H1 (cell line): ENCODE measurements around the gene ACP6. TPM values are rescaled to one million over a fixed set of nuclear protein-coding genes. Genes with fewer than 3 reads are reported as not detected.

Source experiments
- CTCF ChIA-PET: fragments of 300-600 bp; sonication (Branson Sonifier 250); formaldehyde crosslinking; loops from one replicate; lab custom pipeline; 2021; ENCODE audit not compliant: partially characterized antibody; lab: Charles Lee
- POLR2A ChIA-PET: fragments of 300-600 bp; sonication (Branson Sonifier 250); formaldehyde crosslinking; loops from one replicate; lab custom pipeline; 2021; ENCODE audit warnings: inconsistent platforms; ENCODE audit not compliant: partially characterized antibody; lab: Charles Lee
- DNase-seq, 2 experiments: peaks; one replicate each; pipeline versions ENCODE4 v3.0.0 to v3.0.0-alpha.2; 2010 to 2022; ENCODE audit warnings: low spot score in 2 of 2, low read depth in 1 of 2, mixed read lengths in 1 of 2
- FAIRE-seq: peaks from 2 replicates; lab custom pipeline; 2011; peaks lifted over from hg19 to GRCh38; lab: Jason Lieb, UNC
- H2AFZ ChIP-seq: 2 replicates; pipeline ENCODE4 v1.8.1; 2012; ENCODE audit warnings: low read length, inconsistent platforms
- H2AK5ac ChIP-seq: 2 replicates; pipeline ENCODE4 v1.6.1; 2013; ENCODE audit warnings: low read depth, low read length
- H2BK120ac ChIP-seq: replicated peaks from 2 replicates; pipeline ENCODE3; 2013; ENCODE audit warnings: low read depth, low read length, inconsistent platforms
- H2BK12ac ChIP-seq: 2 replicates; pipeline ENCODE4 v1.6.1; 2013; ENCODE audit warnings: low read depth, low read length
- H2BK15ac ChIP-seq: 2 replicates; pipeline ENCODE4 v1.6.1; 2013; ENCODE audit warnings: low read length
- H2BK20ac ChIP-seq: 2 replicates; pipeline ENCODE4 v1.6.1; 2013; ENCODE audit warnings: low read length
- H2BK5ac ChIP-seq: 2 replicates; pipeline ENCODE4 v1.6.1; 2013; ENCODE audit warnings: low read depth, low read length
- H3K14ac ChIP-seq: 2 replicates; pipeline ENCODE4 v1.6.1; 2013; ENCODE audit warnings: inconsistent platforms; ENCODE audit not compliant: insufficient read length
- H3K18ac ChIP-seq: 2 replicates; pipeline ENCODE4 v1.6.1; 2013; ENCODE audit warnings: low read length; ENCODE audit errors: extremely low read depth
- H3K23ac ChIP-seq: 2 replicates; pipeline ENCODE4 v1.6.1; 2013; ENCODE audit warnings: inconsistent platforms; ENCODE audit not compliant: insufficient read length
- H3K23me2 ChIP-seq: 2 replicates; pipeline ENCODE4 v1.6.1; 2013; ENCODE audit warnings: low read depth, low read length
- H3K27ac ChIP-seq: 2 replicates; pipeline ENCODE4 v1.6.1; 2011; ENCODE audit warnings: low read depth, low read length, inconsistent platforms
- H3K27me3 ChIP-seq, 4 experiments: replicated peaks in 1 of 4; 1 replicate in 1 of 4; 2 replicates in 3 of 4; pipeline versions ENCODE4 v1.6.1 to v1.8.1; 2011 to 2013; ENCODE audit warnings: low read length in 3 of 4, mild to moderate bottlenecking in 3 of 4, inconsistent platforms in 2 of 4, mixed read lengths in 2 of 4, moderate library complexity in 1 of 4; ENCODE audit not compliant: control insufficient read depth in 3 of 4, insufficient read depth in 3 of 4; ENCODE audit errors: extremely low read depth in 1 of 4
- H3K36me3 ChIP-seq, 4 experiments: 2 replicates each; pipeline versions ENCODE4 v1.6.1 to v1.8.1; 2011 to 2013; ENCODE audit warnings: mild to moderate bottlenecking in 4 of 4, low read length in 3 of 4, moderate library complexity in 2 of 4, control low read depth in 1 of 4, inconsistent platforms in 1 of 4; ENCODE audit not compliant: insufficient read depth in 4 of 4, control insufficient read depth in 2 of 4
- H3K4ac ChIP-seq: replicated peaks from 2 replicates; pipeline ENCODE3; 2013; ENCODE audit warnings: low read length, low read depth, mixed read lengths, inconsistent platforms; ENCODE audit not compliant: insufficient read length
- H3K4me1 ChIP-seq, 4 experiments: replicated peaks in 1 of 4; 1 replicate in 1 of 4; 2 replicates in 3 of 4; pipeline versions ENCODE4 v1.6.1 to v1.8.1; 2011 to 2013; ENCODE audit warnings: low read length in 3 of 4, inconsistent platforms in 2 of 4, mixed read lengths in 1 of 4; ENCODE audit not compliant: insufficient read depth in 4 of 4, control insufficient read depth in 3 of 4
- H3K4me2 ChIP-seq, 2 experiments: 2 replicates each; pipeline versions ENCODE4 v1.6.1 to v1.8.1; 2011 to 2013; ENCODE audit warnings: low read depth in 2 of 2, low read length in 2 of 2, control low read depth in 1 of 2, inconsistent platforms in 1 of 2, mild to moderate bottlenecking in 1 of 2; ENCODE audit not compliant: insufficient read depth in 1 of 2
- H3K4me3 ChIP-seq, 4 experiments: fragments of 200-600, 300-600 bp in 1 of 4; sonication (generic), shearing (Covaris generic), sonication (Bioruptor Twin) in 1 of 4; 2 replicates each; pipeline versions ENCODE4 v1.5.1 to v1.8.1; 2011 to 2016; ENCODE audit warnings: low read length in 4 of 4, low read depth in 3 of 4, control low read depth in 2 of 4, inconsistent platforms in 2 of 4, mild to moderate bottlenecking in 2 of 4, mixed read lengths in 1 of 4, moderate library complexity in 1 of 4; ENCODE audit not compliant: insufficient read depth in 2 of 4; ENCODE audit errors: extremely low read depth in 1 of 4
- H3K56ac ChIP-seq: replicated peaks from 2 replicates; pipeline ENCODE3; 2013; ENCODE audit warnings: low read depth, mild to moderate bottlenecking, mixed read lengths, low read length, inconsistent platforms; ENCODE audit not compliant: insufficient read length
- H3K79me1 ChIP-seq: 2 replicates; pipeline ENCODE4 v1.6.1; 2013; ENCODE audit warnings: low read depth, low read length, control low read depth
- H3K79me2 ChIP-seq, 2 experiments: 2 replicates each; pipeline versions ENCODE4 v1.6.1 to v1.8.1; 2012 to 2013; ENCODE audit warnings: low read length in 2 of 2, mild to moderate bottlenecking in 2 of 2, inconsistent platforms in 1 of 2; ENCODE audit not compliant: insufficient read depth in 2 of 2, control insufficient read depth in 1 of 2
- H3K9ac ChIP-seq, 4 experiments: replicated peaks in 1 of 4; 1 replicate in 1 of 4; 2 replicates in 3 of 4; pipeline versions ENCODE4 v1.6.1 to v1.8.1; 2011 to 2013; ENCODE audit warnings: low read depth in 3 of 4, low read length in 3 of 4, control low read depth in 2 of 4, mild to moderate bottlenecking in 2 of 4, moderate library complexity in 2 of 4, inconsistent platforms in 1 of 4; ENCODE audit errors: extremely low read depth in 1 of 4
- H3K9me3 ChIP-seq, 2 experiments: 2 replicates each; pipeline versions ENCODE4 v1.6.1 to v1.8.1; 2012 to 2013; ENCODE audit warnings: mild to moderate bottlenecking in 2 of 2, moderate library complexity in 2 of 2, control low read depth in 1 of 2, inconsistent platforms in 1 of 2, low read depth in 1 of 2, low read length in 1 of 2, mixed read lengths in 1 of 2; ENCODE audit not compliant: insufficient read depth in 2 of 2
- H4K20me1 ChIP-seq, 2 experiments: replicated peaks in 1 of 2; 2 replicates each; pipeline versions ENCODE3 to v1.8.1; 2011 to 2013; ENCODE audit warnings: inconsistent platforms in 2 of 2, low read length in 2 of 2, mild to moderate bottlenecking in 1 of 2; ENCODE audit not compliant: insufficient read depth in 2 of 2, control insufficient read depth in 1 of 2
- H4K5ac ChIP-seq: 2 replicates; pipeline ENCODE4 v1.6.1; 2013; ENCODE audit warnings: low read length, low read depth, mixed read lengths, inconsistent platforms; ENCODE audit not compliant: insufficient read length
- H4K8ac ChIP-seq: 2 replicates; pipeline ENCODE4 v1.8.0; 2013; ENCODE audit warnings: mild to moderate bottlenecking, moderate library complexity, low read length, inconsistent platforms; ENCODE audit not compliant: insufficient read depth; ENCODE audit errors: extremely low read depth
- H4K91ac ChIP-seq: replicated peaks from 2 replicates; pipeline ENCODE3; 2013; ENCODE audit warnings: low read length, mixed read lengths, inconsistent platforms; ENCODE audit not compliant: insufficient read length
- EGR1 ChIP-seq: IDR thresholded peaks from 2 replicates; pipeline ENCODE4 v1.6.1; 2011; ENCODE audit warnings: low read depth, low read length, borderline replicate concordance
- JUN ChIP-seq: IDR thresholded peaks from 2 replicates; pipeline ENCODE4 v1.6.1; 2011; ENCODE audit warnings: low read depth, mild to moderate bottlenecking, improper control_type of control experiment, low read length
- SP4 ChIP-seq: IDR thresholded peaks from 2 replicates; pipeline ENCODE4 v1.6.1; 2012; ENCODE audit warnings: low read length, inconsistent platforms
- TAF1 ChIP-seq: IDR thresholded peaks from 2 replicates; pipeline ENCODE4 v1.6.1; 2011; ENCODE audit warnings: mild to moderate bottlenecking, low read depth, low read length
- TBP ChIP-seq: IDR thresholded peaks from 2 replicates; pipeline ENCODE4 v1.6.1; 2011; ENCODE audit warnings: low read depth, low read length, improper control_type of control experiment
- ZNF274 ChIP-seq: IDR thresholded peaks from 2 replicates; pipeline ENCODE4 v1.7.0; 2012; ENCODE audit warnings: low read length, borderline replicate concordance; ENCODE audit errors: extremely low read depth
- WGBS, 2 experiments: shearing (Covaris generic) in 1 of 2; methylation state at CpG; one replicate each; pipeline versions ENCODE4 v1.1.6 to v1.1.7; 2013 to 2015; ENCODE audit warnings: low lambda C conversion rate in 2 of 2, mixed read lengths in 2 of 2, inconsistent platforms in 1 of 2, low coverage in 1 of 2, missing lambda C conversion rate in 1 of 2; ENCODE audit not compliant: insufficient replicate concordance in 2 of 2, insufficient coverage in 1 of 2, insufficient read length in 1 of 2; ENCODE audit errors: extremely low coverage in 1 of 2, missing lambda C conversion rate in 1 of 2; 5-methylcytosine and 5-hydroxymethylcytosine counted together
- polyA plus RNA-seq, 7 experiments: library from polyadenylated mRNA; depleted of rRNA in 3 of 7; stranded (reverse) in 5 of 7; unstranded in 2 of 7; fragments of >200 nt in 5 of 7; fragments of 200-250 nt in 2 of 7; gene quantifications; 1 replicate in 5 of 7; 2 replicates in 1 of 7; 4 replicates in 1 of 7; pipeline versions ENCODE4 v1.2.1 to v1.2.3, GENCODE V29; 2011 to 2013; ENCODE audit warnings: missing spikeins in 2 of 7, mixed read lengths in 2 of 7
- total RNA-seq: library from RNA; stranded (reverse); fragmentation: NEBNext Ultra II Directional; extraction: Animal tissue kit (Norgen Biotek cat#: 25700); gene quantifications from 2 replicates; pipeline ENCODE4 v1.2.1, GENCODE V29; 2021

Gene ACP6
- total and polyA plus RNA-seq, 2 of the 8 experiments (the other 6 are each of a cell fraction or from before 2014, with no cell fraction given) = 11.4 to 17.7 TPM

GRCh38 chr1:147630447-147630846, 39.9 kb downstream of the ACP6 start:
- 95% methylated on average over 6 of the region's 6 CpGs; no CpG with 5 or more reads in 1 of the 2 experiments for WGBS, 2 experiments
- H3K27me3 ChIP-seq = no peaks in the 10 kb centered on the region
- H3K79me2 ChIP-seq = no peaks in the 10 kb centered on the region
- H3K4me2 ChIP-seq = no peak overlapping the region
- ChIA-PET CTCF (interaction anchor here (0.7 to 2.3 kb wide), 11 partner anchors 9 to 263 kb away, joined by 3 to 13 read pairs (median 5); no protein-coding TSS in a partner anchor), POLR2A (no interaction called here)
- H4K91ac ChIP-seq = no peak overlapping the region
- no peak overlapping the region for H2BK5ac ChIP-seq
- no peaks in the 10 kb centered on the region; the same call in 1 of the 2 replicates for H3K23me2 ChIP-seq
- no peak overlapping the region for H3K18ac ChIP-seq
- no peaks in the 10 kb centered on the region for H3K36me3 ChIP-seq
- H4K8ac ChIP-seq = no peak overlapping the region
- no peak for DNase-seq
- no peaks in the 10 kb centered on the region for H3K79me1 ChIP-seq
- H3K27ac ChIP-seq = no peak overlapping the region
- no peak for TF ChIP-seq JUN
- no peak for TF ChIP-seq TBP
- TF ChIP-seq ZNF274 = no peak
- TF ChIP-seq TAF1 = no peak
- no peak for TF ChIP-seq EGR1
- TF ChIP-seq SP4 = no peak
- no peak overlapping the region for H2AK5ac ChIP-seq
- no peak overlapping the region for H4K5ac ChIP-seq
- no peak overlapping the region for H2BK12ac ChIP-seq
- no peak overlapping the region for H3K4ac ChIP-seq
- H3K9me3 ChIP-seq = no peaks in the 10 kb centered on the region
- no peak overlapping the region for H3K56ac ChIP-seq
- H2BK15ac ChIP-seq = no peak overlapping the region
- no peak overlapping the region for H2BK20ac ChIP-seq
- H3K14ac ChIP-seq = no peak overlapping the region
- peaks cover 0 to 4% of the 10 kb centered on the region in 2 experiments for H4K20me1 ChIP-seq
- no peak overlapping the region for H2BK120ac ChIP-seq
- no peak overlapping the region for H2AFZ ChIP-seq
- no peak overlapping the region for H3K23ac ChIP-seq
- no peak overlapping the region for H3K4me3 ChIP-seq
- H3K4me1 ChIP-seq = no peaks in the 10 kb centered on the region
- FAIRE-seq = no peak
- no peak overlapping the region for H3K9ac ChIP-seq
